Activated CD4-positive, CD25-positive, alpha-beta regulatory T cell (primary cell): ENCODE data around the gene PODXL.
A peak's percentile ranks its signal among the peaks of the same experiment; 100 is the strongest.
"Not testable (repeated sequence)": the region's sequence is repeated elsewhere in the genome, so short reads cannot be mapped to it uniquely, and the experiment has no call there.

ENCODE experiments used
- DNase-seq, 4 experiments: peaks; one replicate each; lab custom pipeline; 2025; lab: John Stamatoyannopoulos, UW

PODXL gene

DNA sequence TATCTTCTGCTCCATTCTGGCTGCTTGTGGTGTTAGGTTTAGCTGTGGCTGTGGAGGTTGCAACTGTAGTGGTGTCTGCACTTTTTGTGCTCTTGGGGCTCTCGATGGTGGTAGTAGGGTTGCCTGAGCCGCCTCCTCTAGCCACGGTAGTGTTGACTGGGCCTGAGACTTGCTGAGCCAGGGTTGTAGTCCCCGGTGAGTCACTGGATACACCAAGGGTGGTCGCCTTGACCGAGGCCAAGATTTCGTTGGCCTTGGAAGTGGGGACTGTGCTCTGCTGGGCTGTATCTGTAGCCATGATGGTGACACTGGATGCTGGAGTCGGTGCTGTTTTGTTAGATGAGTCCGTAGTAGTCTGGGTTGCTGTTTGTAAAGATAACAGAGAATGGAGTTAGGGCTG lies 45.4 kb downstream of the PODXL start:
- DNase-seq: no peak

DNA sequence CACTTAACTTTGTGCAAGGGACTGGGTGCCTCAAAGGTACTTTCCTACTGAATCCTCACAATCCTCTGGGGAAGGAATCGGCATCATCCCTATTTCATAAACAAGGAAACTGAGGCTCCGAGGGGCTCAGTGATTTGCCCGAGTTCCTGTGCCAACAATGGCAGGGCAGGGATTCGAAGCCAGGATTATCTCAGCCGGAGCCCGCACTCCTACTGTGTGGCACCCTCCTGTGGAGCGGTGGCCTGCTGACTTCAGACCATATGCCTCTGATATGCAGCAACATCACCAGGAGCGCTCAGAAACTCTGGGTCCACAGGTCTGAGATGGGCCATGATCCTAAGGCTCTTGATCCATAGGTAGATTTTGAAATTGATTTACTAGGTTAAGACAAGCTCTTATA lies 46.6 kb downstream of the PODXL start:
- no peak for DNase-seq

DNA sequence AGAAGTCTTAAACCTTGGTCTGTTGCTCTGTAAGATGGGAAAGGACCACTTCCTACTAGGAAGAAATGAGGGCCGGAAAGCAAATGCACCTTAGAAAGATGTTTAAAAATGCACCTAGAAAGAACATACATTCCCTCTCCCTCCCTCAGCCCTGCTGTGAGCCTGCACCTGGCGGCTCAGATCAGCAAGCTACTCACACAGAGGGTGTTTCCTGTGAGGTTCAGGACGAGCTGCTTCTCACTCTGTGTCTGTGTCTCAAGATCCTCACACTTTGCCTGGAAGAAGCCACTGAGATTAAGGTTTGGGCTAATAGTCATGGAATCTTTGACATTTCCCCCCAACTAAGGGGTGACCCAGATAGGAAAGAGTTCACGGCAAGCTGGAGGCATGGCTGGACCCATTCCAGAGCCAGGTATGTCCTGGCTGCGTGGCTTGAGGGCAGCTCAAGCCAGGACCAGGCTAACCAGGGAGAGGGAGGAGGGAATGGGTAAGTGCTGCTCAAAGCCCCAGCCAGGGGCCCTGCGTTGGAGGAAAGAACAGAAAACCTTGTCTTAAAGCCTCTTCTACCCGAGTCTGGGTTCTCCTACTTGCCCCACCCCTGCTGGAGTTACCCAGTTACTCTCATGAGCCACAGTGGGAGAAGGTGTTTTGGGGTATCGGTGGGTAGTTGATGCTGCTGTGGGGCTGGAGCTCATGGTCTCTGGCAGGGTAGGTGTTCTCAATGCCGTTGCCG lies 47.5 kb downstream of the PODXL start:
- no peak for DNase-seq

- peak; percentile 60 to 73 (median 66) for DNase-seq
Observed at GRCh38 chr7:131507592-131508331, 48.7 kb downstream of the PODXL start.

- DNase-seq: no peak
Observed at GRCh38 chr7:131506597-131506996, 49.8 kb downstream of the PODXL start.

DNA sequence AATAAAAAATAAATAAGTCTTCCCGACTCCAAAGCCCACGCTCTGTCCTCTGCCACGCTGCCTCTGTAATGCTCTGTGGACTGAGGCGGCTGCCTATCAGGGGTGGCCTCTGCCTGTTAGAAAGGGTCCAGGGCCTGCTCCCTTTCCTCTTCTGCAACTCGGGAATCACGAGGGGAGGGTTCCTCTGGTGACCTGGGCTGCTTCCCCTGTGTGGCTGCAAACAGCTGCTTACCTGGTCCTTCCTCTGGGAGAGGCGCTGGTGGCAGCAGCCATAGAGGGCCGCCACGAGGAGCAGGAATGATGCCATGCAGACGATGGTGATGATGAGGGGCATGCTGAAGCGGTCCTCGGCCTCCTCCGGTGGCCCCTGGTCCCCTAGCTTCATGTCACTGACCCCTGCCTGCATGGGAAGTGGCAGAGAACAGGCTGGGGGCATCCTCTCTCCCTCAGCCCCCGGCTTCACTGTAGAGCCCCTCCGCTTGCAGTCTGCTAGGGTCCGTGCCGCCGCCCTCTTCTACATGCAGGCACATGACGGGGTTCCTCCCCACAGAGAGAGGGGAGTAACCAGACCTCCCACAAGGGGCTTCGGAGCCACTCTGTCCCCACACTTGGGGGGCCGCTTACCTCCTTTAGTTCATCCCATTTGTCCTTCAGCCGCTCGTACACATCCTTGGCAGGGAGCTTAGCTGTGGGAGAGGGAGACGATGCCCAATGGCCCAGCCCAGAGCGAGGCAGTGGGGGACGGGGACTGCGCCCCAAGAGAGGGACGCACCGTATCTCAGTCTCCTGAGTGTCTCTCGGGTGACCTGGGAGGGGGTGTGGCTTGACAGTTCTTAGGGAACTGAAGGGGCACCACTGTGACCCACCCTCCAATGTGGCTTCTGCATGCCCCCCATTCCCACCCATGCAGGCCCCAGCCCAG lies 50.5 kb downstream of the PODXL start:
- no peak for DNase-seq

GRCh38 chr7:131505037-131505620 lies 51.3 kb downstream of the PODXL start:
- not testable (repeated sequence) for DNase-seq

DNA sequence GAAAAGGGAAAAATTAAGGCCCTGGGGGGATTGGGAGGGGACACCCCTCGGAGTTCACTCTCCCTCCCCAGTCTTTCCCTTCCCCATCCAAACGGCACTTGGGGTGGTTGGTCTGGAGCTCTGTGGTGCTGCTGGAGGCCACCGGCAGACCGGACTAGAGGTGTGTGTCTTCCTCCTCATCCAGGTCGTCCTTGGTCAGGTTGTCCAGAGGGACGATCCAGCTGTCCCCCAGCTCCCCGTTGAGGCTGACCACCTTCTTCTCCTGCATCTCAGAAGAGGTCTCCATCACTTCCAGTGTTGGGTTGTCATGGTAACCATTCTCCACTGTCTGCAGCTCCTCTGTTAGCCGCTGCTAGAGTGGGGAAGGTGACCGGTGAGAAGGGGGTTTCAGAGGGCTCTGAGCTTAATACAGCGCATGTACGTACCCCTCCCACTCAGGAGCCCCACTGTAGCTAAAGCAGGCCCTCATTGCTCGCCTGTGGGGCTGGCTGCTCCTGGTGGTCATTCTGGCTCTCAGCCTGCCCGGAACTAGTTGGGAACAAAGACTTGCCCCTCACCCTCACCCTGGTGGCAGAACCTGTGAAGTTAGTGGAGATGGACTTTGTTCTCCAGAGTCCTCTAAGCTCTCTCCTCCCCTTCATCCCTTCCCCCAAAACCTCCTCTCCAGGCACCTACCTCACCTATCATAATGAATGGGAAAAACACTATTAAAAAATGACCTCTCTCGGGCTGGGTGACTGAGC lies 52.1 kb downstream of the PODXL start:
- DNase-seq: no peak

DNA sequence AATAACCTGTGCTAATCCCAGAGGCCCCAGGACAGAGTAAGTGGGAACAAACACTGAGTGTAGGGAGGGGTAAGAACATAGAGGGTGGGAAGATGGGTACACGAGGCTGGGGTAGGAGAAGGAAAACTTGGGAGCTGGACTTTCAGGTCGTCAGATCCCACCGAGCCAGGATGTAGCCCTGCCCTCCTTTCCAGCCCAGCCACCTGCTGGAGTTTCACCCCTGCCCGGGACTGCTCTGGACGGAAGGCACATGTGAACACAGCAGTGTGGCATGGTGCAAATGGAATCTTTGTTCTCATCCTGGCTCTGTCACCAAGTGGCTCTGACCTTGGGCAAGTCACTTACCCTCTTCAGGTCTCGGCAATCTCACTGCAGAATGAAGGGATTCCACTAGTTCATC lies 52.8 kb downstream of the PODXL start:
- no peak for DNase-seq

DNA sequence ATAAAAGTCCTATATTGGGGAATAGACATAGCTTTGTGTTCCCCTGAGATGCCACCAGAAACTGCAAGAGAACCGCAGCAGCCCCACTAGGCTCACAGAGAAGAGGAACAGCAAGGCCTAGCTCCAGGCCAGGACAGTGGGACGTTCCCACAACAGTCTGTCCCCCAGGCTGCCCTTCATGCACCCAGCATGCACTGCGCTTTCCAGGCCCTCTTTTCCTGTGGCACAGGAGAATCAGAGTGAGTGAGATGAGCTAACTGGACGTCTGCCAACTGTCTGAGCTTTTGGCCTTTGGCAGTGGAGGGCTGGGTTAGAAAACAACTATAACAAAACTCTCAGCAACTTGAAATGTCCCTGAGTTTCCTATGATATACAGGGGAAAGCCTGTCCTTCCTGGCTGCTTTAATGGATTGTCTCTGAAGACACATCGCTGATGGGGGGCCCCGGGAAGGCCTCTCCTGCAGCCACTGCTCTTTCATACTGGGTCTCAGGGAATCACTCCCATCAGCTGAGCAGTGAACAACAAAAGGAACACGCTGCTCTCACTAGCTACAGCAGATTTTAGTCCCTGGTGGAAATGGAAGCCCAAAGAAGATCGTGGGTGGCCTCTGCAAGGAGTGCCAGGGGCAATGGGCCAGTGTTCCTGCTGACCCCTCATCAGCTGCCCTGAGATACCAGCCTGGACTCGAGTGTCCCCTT lies 53.5 kb downstream of the PODXL start:
- DNase-seq: no peak

- no peak for DNase-seq
Observed at GRCh38 chr7:131501930-131502685, 54.3 kb downstream of the PODXL start.

DNA sequence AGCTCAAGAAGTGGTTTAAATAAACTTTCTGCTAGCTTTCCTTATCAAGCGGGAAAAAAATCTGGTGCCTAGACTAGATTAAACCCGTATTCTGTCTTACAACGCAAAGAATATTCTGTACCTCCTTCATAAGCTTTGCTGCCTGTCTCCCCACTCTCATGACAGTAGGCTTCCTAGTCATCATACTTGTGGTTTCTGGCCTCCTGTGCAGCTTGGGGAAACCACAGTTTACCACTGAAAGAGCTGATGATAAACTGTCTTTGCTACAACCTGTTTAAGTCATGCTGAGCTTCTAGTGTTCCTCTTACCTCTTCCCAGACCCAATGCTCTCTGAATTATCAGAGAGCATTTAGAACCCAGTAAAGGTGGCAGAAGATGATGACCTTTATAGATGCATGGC lies 55.0 kb downstream of the PODXL start:
- DNase-seq: no peak

GRCh38 chr7:131500357-131500756 lies 56.1 kb downstream of the PODXL start:
- no peak for DNase-seq

GRCh38 chr7:131499801-131500200 lies 56.6 kb downstream of the PODXL start:
- no peak for DNase-seq

DNA sequence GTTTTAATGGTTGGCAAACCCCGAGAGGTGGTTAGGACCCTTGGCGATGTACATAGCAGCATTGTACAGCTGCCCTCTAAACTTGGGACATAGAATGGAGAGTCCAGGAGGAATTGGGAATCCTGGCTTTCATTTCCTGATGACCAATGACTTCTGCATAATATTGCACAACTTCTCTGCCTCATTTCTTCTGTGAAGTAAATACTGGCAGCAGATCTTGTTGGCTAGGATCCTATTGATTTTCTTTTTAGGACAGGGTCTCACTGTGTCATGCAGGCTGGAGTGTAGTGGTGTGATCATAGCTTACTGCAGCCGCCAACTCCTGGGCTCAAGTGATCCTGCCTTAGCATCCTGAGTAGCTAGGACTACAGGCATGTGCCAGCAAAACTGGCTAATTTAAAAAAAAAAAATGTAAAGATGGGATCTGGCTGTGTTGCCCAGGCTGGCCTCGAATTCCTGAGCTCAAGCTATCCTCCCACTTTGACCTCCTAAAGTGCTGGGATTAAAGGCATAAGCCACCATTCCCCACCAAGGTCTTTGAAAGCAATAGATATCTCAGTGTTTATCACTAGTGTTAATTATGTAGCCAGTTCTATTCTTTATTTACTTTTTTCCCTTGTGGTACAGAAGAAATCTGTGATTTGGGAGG lies 58.1 kb downstream of the PODXL start:
- no peak for DNase-seq

DNA sequence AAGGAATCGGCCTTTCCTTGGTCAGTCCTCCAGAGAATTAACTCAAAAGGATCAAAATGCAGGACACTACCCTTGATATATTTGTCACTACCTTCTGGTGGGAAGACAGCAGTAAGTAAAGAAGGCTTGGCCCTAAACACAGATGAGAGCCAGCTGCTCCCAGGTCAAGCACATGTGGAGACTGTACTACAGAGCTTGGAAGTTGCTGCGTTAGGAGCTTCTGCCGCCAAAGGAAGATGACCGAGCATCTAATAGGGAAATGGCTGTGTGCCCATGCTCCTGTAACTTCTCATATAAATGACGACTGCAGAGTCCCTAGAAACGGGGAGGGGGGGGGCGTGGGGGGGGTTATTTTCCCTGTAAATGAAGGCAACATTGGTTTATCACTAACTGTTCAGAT lies 59.0 kb downstream of the PODXL start:
- DNase-seq: no peak

GRCh38 chr7:131495669-131496498 lies 60.5 kb downstream of the PODXL start:
- no peak for DNase-seq

DNA sequence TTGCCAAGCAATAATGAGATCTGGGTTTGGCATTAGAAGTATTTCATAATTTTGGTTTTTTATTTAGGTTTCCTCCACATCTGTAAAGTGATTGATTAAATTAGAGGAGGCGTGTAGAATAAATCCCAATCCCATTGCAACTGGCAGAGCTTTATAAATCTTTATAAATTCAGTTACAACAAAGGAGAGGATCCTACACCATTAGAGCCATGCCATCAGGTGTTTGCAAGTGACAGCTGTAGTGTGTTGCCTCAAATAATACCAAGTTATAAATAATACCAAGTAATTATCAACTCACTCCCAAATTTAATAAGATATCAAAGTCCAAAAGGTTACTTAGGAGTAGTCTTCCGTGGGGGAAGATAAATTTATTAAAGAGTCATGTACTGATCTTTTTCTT lies 62.2 kb downstream of the PODXL start:
- no peak for DNase-seq

GRCh38 chr7:131493581-131493980 lies 62.8 kb downstream of the PODXL start:
- no peak for DNase-seq
